Measurements from ENCODE around the gene CACNA1D.

CACNA1D gene

DNA sequence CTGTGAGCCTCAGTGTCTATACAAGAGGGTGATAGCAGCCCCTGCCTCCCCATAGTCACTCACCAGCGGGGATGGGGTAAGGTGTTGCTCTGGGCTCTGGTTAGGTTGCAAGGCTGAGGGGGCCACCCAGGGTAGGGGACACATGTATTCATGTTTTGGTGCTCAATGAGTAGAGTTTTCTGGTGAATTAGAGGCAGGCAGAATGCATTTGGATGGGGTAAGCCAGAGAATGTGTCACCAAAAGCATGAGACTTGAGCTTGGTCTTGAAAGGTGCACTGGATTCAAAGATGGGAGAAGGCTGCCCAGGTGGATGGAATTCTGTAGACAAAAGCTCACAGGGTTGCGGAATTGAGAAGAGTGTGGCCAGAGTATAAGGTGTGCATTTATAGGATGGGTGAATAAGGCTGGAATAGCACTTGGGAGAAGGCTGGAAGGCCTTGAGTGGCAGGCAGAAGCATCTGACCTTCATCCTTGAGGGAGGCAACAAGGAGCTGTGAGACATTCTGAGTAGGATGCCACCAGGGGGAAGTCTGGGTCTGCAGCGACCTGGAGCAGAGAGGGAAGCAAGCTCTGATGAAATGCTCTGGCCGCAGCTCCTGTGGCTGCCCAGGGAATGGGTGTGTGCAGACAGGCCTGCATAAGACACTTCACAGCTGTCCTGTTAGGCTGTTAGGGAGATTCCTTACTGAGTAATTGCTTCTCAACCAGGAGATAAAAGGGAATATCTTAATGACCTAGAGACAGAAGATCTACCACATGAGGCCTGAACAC is 202.2 kb downstream of the CACNA1D start:
- TF ChIP-seq CTCF (IDR thresholded peaks at IDR 0.05; ENCODE audit: low read depth, low read length, missing control alignments), result no peak
- no peak for DNase-seq (ENCODE audit: extremely low read depth, low read depth)
- no peak overlapping the region for H3K4me3 ChIP-seq (replicated peaks; ENCODE audit: low read depth, low read length)

GRCh38 chr3:53700441-53700840 is 206.0 kb downstream of the CACNA1D start:
- DNase-seq (ENCODE audit: extremely low read depth, low read depth), result no peak
- H3K4me3 ChIP-seq (replicated peaks; ENCODE audit: low read depth, low read length), result no peak overlapping the region
- TF ChIP-seq CTCF (IDR thresholded peaks at IDR 0.05; ENCODE audit: low read depth, low read length, missing control alignments), result no peak

GRCh38 chr3:53702776-53703530 is 208.5 kb downstream of the CACNA1D start:
- H3K4me3 ChIP-seq (replicated peaks; ENCODE audit: low read depth, low read length), result no peak overlapping the region
- no peak for DNase-seq (ENCODE audit: extremely low read depth, low read depth)

DNA sequence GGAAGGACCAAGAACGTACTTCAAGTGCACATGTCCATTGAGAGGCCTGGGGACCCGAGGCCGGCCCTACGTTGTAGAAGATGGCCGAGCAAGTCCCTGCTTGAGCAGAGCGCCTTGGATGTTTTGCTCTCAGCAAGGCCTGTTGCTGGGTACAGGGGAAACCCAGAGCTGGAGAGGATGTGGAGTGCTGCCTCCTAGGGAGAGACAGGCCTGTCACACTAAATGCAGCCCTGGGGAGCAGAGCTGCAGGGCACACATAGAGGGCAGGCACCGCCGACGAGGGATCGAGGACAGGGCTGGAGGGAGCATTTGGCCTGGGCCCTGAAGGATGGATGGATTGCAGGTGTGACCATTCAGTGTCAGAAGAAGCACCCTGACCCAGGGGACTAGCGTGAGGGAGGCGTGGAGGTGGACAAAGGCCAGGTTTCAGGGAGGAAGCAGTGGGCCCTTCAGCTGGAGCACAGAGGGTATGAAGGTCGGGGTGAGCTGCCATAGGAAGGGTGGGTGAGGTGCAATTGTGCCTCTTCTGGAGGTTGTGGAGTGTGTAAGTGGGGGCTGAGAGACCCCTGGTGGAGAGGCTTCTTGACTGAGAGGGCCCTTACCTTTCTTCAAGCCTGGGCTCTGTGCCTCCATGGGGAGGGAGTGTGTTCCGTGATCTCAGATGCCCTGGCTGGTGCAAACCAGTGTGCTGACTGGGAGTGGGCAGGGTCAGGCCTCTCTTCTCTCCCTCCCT is 209.4 kb downstream of the CACNA1D start:
- no peak for TF ChIP-seq CTCF (IDR thresholded peaks at IDR 0.05; ENCODE audit: low read depth, low read length, missing control alignments)
- DNase-seq (ENCODE audit: extremely low read depth, low read depth), result no peak
- H3K4me3 ChIP-seq (replicated peaks; ENCODE audit: low read depth, low read length), result no peak overlapping the region

More at GRCh38 chr3:53702776-53703530, 208.5 kb downstream of the CACNA1D start:
- TF ChIP-seq CTCF (IDR thresholded peaks at IDR 0.05; ENCODE audit: low read depth, low read length, missing control alignments), result no peak

DNA sequence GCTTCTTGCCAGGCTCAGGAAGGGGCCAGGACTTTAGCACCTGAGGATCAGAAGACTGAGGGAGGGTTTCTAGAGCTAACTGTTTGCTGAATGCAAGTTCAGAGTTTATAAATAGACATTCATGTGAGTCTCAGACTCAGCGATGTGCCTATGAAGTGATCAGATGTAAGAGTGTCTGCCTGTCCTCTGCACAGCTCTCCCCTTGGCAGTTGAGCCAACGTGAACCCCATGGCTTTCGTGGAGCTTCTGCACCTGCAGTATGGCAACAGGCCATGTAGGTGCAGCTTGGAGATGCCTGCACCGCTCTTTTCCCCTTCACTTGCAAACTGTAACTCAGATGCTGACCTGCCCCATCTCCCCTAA is 209.9 kb downstream of the CACNA1D start:
- no peak overlapping the region for H3K4me3 ChIP-seq (replicated peaks; ENCODE audit: low read depth, low read length)
- TF ChIP-seq CTCF (IDR thresholded peaks at IDR 0.05; ENCODE audit: low read depth, low read length, missing control alignments), result no peak
- DNase-seq (ENCODE audit: extremely low read depth, low read depth), result no peak

DNA sequence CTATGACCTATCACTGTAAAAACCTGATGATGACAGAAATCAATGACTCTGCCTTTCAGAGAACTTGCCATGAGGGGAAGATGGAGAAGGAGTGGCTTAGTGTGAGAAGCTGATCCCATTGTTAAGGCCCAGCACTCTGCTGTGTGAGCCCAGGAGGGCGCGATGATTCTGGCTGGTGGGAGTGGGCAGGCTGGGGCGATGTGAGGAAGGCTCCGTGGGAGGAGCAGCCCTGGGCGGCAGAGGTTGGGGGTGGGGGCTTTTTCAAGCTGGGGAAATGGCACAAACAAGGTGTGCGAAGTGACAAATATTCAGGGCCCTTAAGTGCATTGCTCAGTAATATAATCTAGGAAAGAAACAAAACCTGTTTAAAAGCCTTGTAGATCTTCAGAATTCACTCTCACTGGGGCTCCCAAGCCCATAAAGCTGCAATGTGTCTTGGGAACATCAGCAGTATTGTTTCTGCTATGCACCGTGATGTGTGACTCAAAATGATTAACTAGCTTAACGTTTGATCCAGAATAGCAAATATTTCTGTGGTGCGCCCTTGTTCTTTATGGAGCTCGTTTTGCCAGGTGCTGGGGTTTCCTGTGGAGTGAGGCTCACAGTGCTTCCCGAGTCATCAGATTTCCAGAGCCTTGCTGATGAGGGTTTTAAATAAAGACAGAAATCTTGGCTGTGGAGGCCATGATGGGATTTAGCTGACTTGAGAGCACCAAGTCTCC is 210.8 kb downstream of the CACNA1D start:
- H3K4me3 ChIP-seq (replicated peaks; ENCODE audit: low read depth, low read length), result no peak overlapping the region
- no peak for DNase-seq (ENCODE audit: extremely low read depth, low read depth)
- no peak for TF ChIP-seq CTCF (IDR thresholded peaks at IDR 0.05; ENCODE audit: low read depth, low read length, missing control alignments)
